Hematopoietic multipotent progenitor cell treated with erythropoietin and hydrocortisone succinate and interleukin-3 and kit ligand, for 15 days (in vitro differentiated cells): ENCODE measurements around the gene GALNT11.
"Not testable (repeated sequence)": the region's sequence is repeated elsewhere in the genome, so short reads cannot be mapped to it uniquely, and the experiment has no call there.

Source experiments
- DNase-seq: peaks from one replicate; pipeline ENCODE4 v3.0.0-alpha.2; 2015; ENCODE audit warnings: low spot score

GALNT11 gene

GRCh38 chr7:152075379-152075778, 49.9 kb downstream of the GALNT11 start:
- DNase-seq = not testable (repeated sequence)

- no peak for DNase-seq
Observed at GRCh38 chr7:152076324-152076821, 50.9 kb downstream of the GALNT11 start.

- no peak for DNase-seq
Observed at GRCh38 chr7:152076940-152077933, 51.8 kb downstream of the GALNT11 start.

- no peak for DNase-seq
Observed at GRCh38 chr7:152078025-152078424, 52.6 kb downstream of the GALNT11 start.

GRCh38 chr7:152078786-152079185, 53.3 kb downstream of the GALNT11 start:
- DNase-seq = no peak

- no peak for DNase-seq
Observed at GRCh38 chr7:152081088-152081487, 55.6 kb downstream of the GALNT11 start.

- not testable (repeated sequence) for DNase-seq
Observed at GRCh38 chr7:152082073-152082721, 56.7 kb downstream of the GALNT11 start.

- no peak for DNase-seq
Observed at GRCh38 chr7:152085131-152085530, 59.7 kb downstream of the GALNT11 start.

- DNase-seq = no peak
Observed at GRCh38 chr7:152086513-152086912, 61.0 kb downstream of the GALNT11 start.

GRCh38 chr7:152089183-152089582, 63.7 kb downstream of the GALNT11 start:
- DNase-seq = no peak

GRCh38 chr7:152090747-152091146, 65.3 kb downstream of the GALNT11 start:
- DNase-seq = no peak

GRCh38 chr7:152093717-152094116, 68.2 kb downstream of the GALNT11 start:
- no peak for DNase-seq

GRCh38 chr7:152095771-152096170, 70.3 kb downstream of the GALNT11 start:
- DNase-seq = no peak

- DNase-seq = no peak
Observed at GRCh38 chr7:152097330-152097729, 71.9 kb downstream of the GALNT11 start.

- DNase-seq = no peak
Observed at GRCh38 chr7:152103066-152103465, 77.6 kb downstream of the GALNT11 start.

- no peak for DNase-seq
Observed at GRCh38 chr7:152103691-152104090, 78.2 kb downstream of the GALNT11 start.

- no peak for DNase-seq
Observed at GRCh38 chr7:152105205-152105604, 79.7 kb downstream of the GALNT11 start.

GRCh38 chr7:152106990-152107389, 81.5 kb downstream of the GALNT11 start:
- no peak for DNase-seq

- DNase-seq = no peak
Observed at GRCh38 chr7:152107945-152108344, 82.5 kb downstream of the GALNT11 start.

- DNase-seq = no peak
Observed at GRCh38 chr7:152108359-152108758, 82.9 kb downstream of the GALNT11 start.

GRCh38 chr7:152112829-152113228, 87.4 kb downstream of the GALNT11 start:
- no peak for DNase-seq

- DNase-seq = no peak
Observed at GRCh38 chr7:152115021-152115718, 89.7 kb downstream of the GALNT11 start.
